Right atrium auricular region (tissue), 2 donors: ENCODE results near the gene CDC42EP5. TPM values are rescaled to one million over a fixed set of nuclear protein-coding genes. Genes with fewer than 3 reads are reported as not detected.
A peak's percentile ranks its signal among the peaks of the same experiment; 100 is the strongest.

Source experiments
- DNase-seq: peaks from one replicate; pipeline ENCODE4 v3.0.0-alpha.2; 2019; ENCODE audit warnings: low spot score
- H3K27ac ChIP-seq, 2 donors: fragments of 200-600 bp; sonication (generic); 1 replicate in 1 of 2; 2 replicates in 1 of 2; pipeline ENCODE4 v1.5.1; 2016 to 2019
- H3K27me3 ChIP-seq, 2 donors: fragments of 200-600 bp; sonication (generic); one replicate each; pipeline versions ENCODE4 v1.5.1 to v1.6.0; 2017 to 2019
- H3K36me3 ChIP-seq: fragments of 200-600 bp; sonication (generic); one replicate; pipeline ENCODE4 v1.5.1; 2016
- H3K4me1 ChIP-seq, 2 donors: fragments of 200-600 bp; sonication (generic); one replicate each; pipeline versions ENCODE4 v1.5.1 to v1.6.0; 2017 to 2019
- H3K4me3 ChIP-seq, 2 donors: fragments of 200-600 bp; sonication (generic); 1 replicate in 1 of 2; 2 replicates in 1 of 2; pipeline ENCODE4 v1.5.1; 2017 to 2019; ENCODE audit warnings: mild to moderate bottlenecking in 1 of 2, moderate library complexity in 1 of 2
- H3K9me3 ChIP-seq, 2 donors: fragments of 200-600 bp; sonication (generic); one replicate each; pipeline ENCODE4 v1.5.1; 2019
- total RNA-seq, 2 donors: library from RNA; depleted of rRNA; stranded (reverse); fragments of >200 nt; gene quantifications; one replicate each; pipeline ENCODE4 v1.1.0, GENCODE V29; 2016
- TF ChIP-seq, protein P1 (sequence below), 2 donors: fragments of 200-600 bp; sonication (generic); IDR thresholded peaks; one replicate each; pipeline ENCODE4 v1.5.1; 2019; ENCODE audit warnings: antibody characterized with exemption in 2 of 2

The CDC42EP5 gene
- total RNA-seq, 2 donors from 2014 or later: 11.4 to 15.2 TPM

GRCh38 chr19:54489341-54489740, 16.2 kb upstream of the CDC42EP5 start:
- Histone ChIP-seq H3K27ac (no peak overlapping the region), H3K4me1 (no peaks in the 10 kb centered on the region), H3K4me3 (no peak overlapping the region), H3K36me3 (no peaks in the 10 kb centered on the region), H3K9me3 (no peaks in the 10 kb centered on the region), H3K27me3 (no peaks in the 10 kb centered on the region)
- TF ChIP-seq, protein P1, sequence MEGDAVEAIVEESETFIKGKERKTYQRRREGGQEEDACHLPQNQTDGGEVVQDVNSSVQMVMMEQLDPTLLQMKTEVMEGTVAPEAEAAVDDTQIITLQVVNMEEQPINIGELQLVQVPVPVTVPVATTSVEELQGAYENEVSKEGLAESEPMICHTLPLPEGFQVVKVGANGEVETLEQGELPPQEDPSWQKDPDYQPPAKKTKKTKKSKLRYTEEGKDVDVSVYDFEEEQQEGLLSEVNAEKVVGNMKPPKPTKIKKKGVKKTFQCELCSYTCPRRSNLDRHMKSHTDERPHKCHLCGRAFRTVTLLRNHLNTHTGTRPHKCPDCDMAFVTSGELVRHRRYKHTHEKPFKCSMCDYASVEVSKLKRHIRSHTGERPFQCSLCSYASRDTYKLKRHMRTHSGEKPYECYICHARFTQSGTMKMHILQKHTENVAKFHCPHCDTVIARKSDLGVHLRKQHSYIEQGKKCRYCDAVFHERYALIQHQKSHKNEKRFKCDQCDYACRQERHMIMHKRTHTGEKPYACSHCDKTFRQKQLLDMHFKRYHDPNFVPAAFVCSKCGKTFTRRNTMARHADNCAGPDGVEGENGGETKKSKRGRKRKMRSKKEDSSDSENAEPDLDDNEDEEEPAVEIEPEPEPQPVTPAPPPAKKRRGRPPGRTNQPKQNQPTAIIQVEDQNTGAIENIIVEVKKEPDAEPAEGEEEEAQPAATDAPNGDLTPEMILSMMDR (IDR thresholded peaks at IDR 0.05): no peak
- DNase-seq: no peak

GRCh38 chr19:54485851-54486250, 12.8 kb upstream of the CDC42EP5 start:
- H3K27me3 ChIP-seq: no peaks in the 10 kb centered on the region
- TF ChIP-seq, protein P1 (IDR thresholded peaks at IDR 0.05): no peak
- no peaks in the 10 kb centered on the region for H3K9me3 ChIP-seq
- H3K4me1 ChIP-seq: no peaks in the 10 kb centered on the region
- no peaks in the 10 kb centered on the region for H3K36me3 ChIP-seq
- H3K4me3 ChIP-seq: no peak overlapping the region
- no peak overlapping the region for H3K27ac ChIP-seq
- DNase-seq: no peak

DNA sequence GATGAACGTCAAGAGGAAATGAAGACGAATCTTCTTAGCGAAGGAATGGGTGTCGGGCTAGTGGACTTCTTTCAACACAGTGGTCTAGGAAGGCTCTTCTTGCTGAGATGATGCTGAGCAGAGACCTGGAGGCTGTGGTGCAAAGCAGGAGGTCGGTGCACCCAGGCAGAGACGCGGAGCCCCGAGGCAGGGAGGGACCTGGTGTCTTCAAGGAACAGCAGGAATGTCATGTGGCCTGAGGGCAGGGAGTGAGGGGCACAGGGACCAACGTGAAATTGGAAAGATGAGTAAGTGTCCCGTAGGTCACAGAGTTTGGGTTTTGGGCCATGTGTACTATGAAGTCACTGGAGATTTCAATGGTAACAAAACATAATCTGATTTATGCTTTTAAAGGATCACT, 11.4 kb upstream of the CDC42EP5 start:
- Histone ChIP-seq H3K27me3 (no peaks in the 10 kb centered on the region), H3K27ac (no peak overlapping the region), H3K36me3 (no peaks in the 10 kb centered on the region), H3K4me3 (no peak overlapping the region), H3K4me1 (no peaks in the 10 kb centered on the region), H3K9me3 (no peaks in the 10 kb centered on the region)
- DNase-seq: no peak
- TF ChIP-seq, protein P1 (IDR thresholded peaks at IDR 0.05): no peak

- Histone ChIP-seq H3K27ac (no peak overlapping the region), H3K27me3 (no peaks in the 10 kb centered on the region), H3K4me3 (no peak overlapping the region), H3K9me3 (no peaks in the 10 kb centered on the region), H3K4me1 (no peaks in the 10 kb centered on the region), H3K36me3 (no peaks in the 10 kb centered on the region)
- TF ChIP-seq, protein P1 (IDR thresholded peaks at IDR 0.05): no peak
- DNase-seq: no peak
These were observed 9.8 kb upstream of the CDC42EP5 start for GRCh38 chr19:54482889-54483288.

- no peak overlapping the region for H3K27ac ChIP-seq
- H3K27me3 ChIP-seq: no peaks in the 10 kb centered on the region
- no peaks in the 10 kb centered on the region for H3K4me1 ChIP-seq
- no peak overlapping the region for H3K4me3 ChIP-seq
- no peaks in the 10 kb centered on the region for H3K36me3 ChIP-seq
- H3K9me3 ChIP-seq: no peaks in the 10 kb centered on the region
- DNase-seq: no peak
- TF ChIP-seq, protein P1 (IDR thresholded peaks at IDR 0.05): peak; percentile 44 to 62
These were observed 8.3 kb upstream of the CDC42EP5 start for GRCh38 chr19:54481326-54481930.

DNA sequence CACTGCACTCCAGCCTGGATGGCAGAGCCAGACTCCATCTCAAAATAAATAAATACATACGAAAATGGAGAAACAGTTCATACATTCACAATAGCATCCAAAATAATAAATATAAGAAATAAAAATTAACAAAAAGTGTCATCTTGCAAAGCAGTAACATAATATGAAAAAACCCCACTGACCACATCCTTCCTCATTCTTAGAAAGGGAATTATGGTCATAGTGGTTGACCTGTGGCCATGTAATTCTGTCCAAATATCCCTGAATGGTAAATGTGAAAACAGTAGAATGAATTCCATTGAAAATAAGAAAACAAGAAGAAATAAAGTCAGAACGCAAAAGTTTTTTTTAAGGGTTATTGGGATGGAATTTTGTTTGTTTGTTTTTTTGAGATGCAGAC, 7.0 kb upstream of the CDC42EP5 start:
- H3K27ac ChIP-seq: no peak overlapping the region
- no peak for DNase-seq
- no peaks in the 10 kb centered on the region for H3K27me3 ChIP-seq
- no peaks in the 10 kb centered on the region for H3K36me3 ChIP-seq
- no peaks in the 10 kb centered on the region for H3K9me3 ChIP-seq
- H3K4me3 ChIP-seq: no peak overlapping the region
- no peaks in the 10 kb centered on the region for H3K4me1 ChIP-seq
- TF ChIP-seq, protein P1 (IDR thresholded peaks at IDR 0.05): no peak
